Keratinocyte (primary cell): ENCODE results near the gene ATMIN.

Source experiments
- EZH2 ChIP-seq: IDR thresholded peaks from one replicate; pipeline ENCODE4 v1.6.1; 2012; ENCODE audit warnings: inconsistent platforms, mild to moderate bottlenecking, low read length, moderate library complexity
- TF ChIP-seq, protein P1 (sequence below), 3 experiments: IDR thresholded peaks in 1 of 3; conservative IDR thresholded peaks in 1 of 3; optimal IDR thresholded peaks in 1 of 3; 2 replicates in 2 of 3; 3 replicates in 1 of 3; pipeline versions ENCODE3 to v1.5.1; 2011; ENCODE audit warnings: low read length in 3 of 3, mild to moderate bottlenecking in 3 of 3, moderate library complexity in 2 of 3, control low read depth in 1 of 3, inconsistent platforms in 1 of 3; ENCODE audit not compliant: insufficient read depth in 2 of 3; ENCODE audit errors: extremely low read depth in 1 of 3

DNA sequence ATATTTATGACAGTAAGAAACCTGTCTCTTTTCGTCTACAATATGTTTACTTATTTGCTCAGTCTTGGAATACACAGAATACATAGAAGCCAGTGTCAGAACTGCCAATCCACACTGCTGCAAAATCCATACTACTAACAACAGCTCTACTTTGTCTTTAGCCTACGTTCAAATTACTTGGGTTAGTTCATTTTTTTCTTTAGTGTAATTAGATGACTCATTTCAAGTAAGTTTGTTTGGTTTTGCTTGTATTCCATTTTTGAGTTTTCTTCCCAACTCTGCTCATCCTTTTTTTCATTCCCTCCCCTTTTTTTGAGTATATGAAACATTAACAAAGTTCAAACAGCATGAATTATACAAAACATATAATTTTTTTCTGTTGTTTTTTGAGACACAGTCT lies 45.8 kb upstream of the ATMIN start:
- TF ChIP-seq, protein P1, sequence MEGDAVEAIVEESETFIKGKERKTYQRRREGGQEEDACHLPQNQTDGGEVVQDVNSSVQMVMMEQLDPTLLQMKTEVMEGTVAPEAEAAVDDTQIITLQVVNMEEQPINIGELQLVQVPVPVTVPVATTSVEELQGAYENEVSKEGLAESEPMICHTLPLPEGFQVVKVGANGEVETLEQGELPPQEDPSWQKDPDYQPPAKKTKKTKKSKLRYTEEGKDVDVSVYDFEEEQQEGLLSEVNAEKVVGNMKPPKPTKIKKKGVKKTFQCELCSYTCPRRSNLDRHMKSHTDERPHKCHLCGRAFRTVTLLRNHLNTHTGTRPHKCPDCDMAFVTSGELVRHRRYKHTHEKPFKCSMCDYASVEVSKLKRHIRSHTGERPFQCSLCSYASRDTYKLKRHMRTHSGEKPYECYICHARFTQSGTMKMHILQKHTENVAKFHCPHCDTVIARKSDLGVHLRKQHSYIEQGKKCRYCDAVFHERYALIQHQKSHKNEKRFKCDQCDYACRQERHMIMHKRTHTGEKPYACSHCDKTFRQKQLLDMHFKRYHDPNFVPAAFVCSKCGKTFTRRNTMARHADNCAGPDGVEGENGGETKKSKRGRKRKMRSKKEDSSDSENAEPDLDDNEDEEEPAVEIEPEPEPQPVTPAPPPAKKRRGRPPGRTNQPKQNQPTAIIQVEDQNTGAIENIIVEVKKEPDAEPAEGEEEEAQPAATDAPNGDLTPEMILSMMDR (optimal IDR thresholded peaks at IDR 0.05 in 1 of 3, IDR thresholded peaks at IDR 0.05 in 1 of 3, conservative IDR thresholded peaks at IDR 0.05 in 1 of 3; ENCODE audit: extremely low read depth in 1 of 3, insufficient read depth in 2 of 3, low read length in 3 of 3): no peak
- TF ChIP-seq EZH2: no peak
